Lower lobe of right lung (tissue), 2 donors: Measurements from ENCODE around the gene NEAT1. TPM values are rescaled to one million over a fixed set of nuclear protein-coding genes. Genes with fewer than 3 reads are reported as not detected.

ENCODE experiments used
- ATAC-seq, 2 donors: fragments of 200-7000 bp; cut with Tn5 transposase; one replicate each; pipeline ENCODE4 v1.9.1; 2020 to 2022; ENCODE audit warnings: mild to moderate bottlenecking in 2 of 2, moderate library complexity in 2 of 2
- DNase-seq: peaks from one replicate; pipeline ENCODE4 v3.0.0-alpha.2; 2020
- H3K27ac ChIP-seq: fragments of 200-600 bp; one replicate; pipeline ENCODE4 v1.8.0; 2022
- H3K27me3 ChIP-seq: fragments of 200-600 bp; one replicate; pipeline ENCODE4 v1.8.0; 2022; ENCODE audit warnings: low read depth
- H3K36me3 ChIP-seq: fragments of 200-600 bp; one replicate; pipeline ENCODE4 v1.8.0; 2022; ENCODE audit warnings: mild to moderate bottlenecking
- H3K4me1 ChIP-seq: fragments of 200-600 bp; one replicate; pipeline ENCODE4 v1.8.0; 2022
- H3K4me3 ChIP-seq: fragments of 200-600 bp; one replicate; pipeline ENCODE4 v1.8.0; 2022; ENCODE audit warnings: mild to moderate bottlenecking
- H3K9me3 ChIP-seq: fragments of 200-600 bp; one replicate; pipeline ENCODE4 v1.8.0; 2022
- CTCF ChIP-seq: fragments of 200-600 bp; IDR thresholded peaks from one replicate; pipeline ENCODE4 v1.8.0; 2022; ENCODE audit warnings: antibody characterized with exemption, mild to moderate bottlenecking
- intact Hi-C: fragments of 100-400 bp; cut with DNase I; formaldehyde crosslinking; loops from one replicate; pipeline ENCODE4 v1.11.0; 2022
- total RNA-seq: library from RNA; stranded (reverse); fragmentation: NEBNext Ultra II Directional; extraction: Animal tissue kit (Norgen Biotek cat#: 25700); gene quantifications from one replicate; pipeline ENCODE4 v1.2.1, GENCODE V29; 2021
- donor health status: DM: no; HTN: yes; CAD: no; lungs with severe emphysema.

The NEAT1 gene
- total RNA-seq, 1 donor from 2014 or later, result 980 TPM

DNA sequence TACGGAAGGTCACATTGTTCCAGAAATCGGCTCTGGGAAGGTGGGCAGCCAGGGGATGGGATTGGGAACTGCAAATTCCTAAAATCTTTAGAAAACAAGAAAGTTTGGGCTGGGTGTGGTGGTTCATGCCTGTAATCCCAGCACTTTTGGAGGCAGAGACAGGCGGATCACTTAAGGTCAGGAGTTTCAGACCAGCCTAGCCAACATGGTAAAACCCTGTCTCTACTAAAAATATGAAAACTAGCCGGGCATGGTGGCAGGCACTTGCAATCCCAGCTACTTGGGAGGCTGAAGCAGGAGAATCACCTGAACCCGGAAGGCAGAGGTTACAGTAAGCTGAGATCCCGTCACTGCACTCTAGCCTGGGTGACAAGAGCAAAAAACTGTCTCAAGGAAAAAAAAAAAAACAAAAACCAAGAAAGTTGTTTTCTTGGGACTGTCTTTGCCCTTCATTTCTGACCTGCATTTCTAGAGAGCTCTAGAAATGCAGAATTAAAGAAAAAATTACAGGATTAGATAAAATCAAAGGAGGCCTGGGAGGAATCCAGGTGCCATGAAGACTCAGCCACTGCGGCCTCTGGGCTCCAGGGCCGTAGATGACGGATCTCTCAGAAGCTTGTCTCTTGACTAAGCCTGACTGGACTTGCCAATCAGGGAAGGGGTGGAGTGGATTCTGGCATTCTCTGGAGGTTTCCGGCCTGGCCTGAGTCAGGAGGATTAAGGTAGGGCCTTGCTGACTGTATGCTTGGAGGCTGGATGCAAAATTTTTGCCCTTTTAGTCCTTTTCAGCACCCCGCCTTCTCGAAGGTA, 71.0 kb downstream of the NEAT1 start:
- peak overlapping the region; percentile 99 for H3K27ac ChIP-seq
- intact Hi-C loops, result no loop called here
- peak overlapping the region; percentile 25 for H3K4me3 ChIP-seq
- ATAC-seq (peak; percentile 1 to 28), DNase-seq (peak; percentile 71)
- H3K4me1 ChIP-seq, result peaks cover 84% of the 10 kb centered on the region
- H3K27me3 ChIP-seq, result no peaks in the 10 kb centered on the region
- no peak for TF ChIP-seq CTCF
- no peaks in the 10 kb centered on the region for H3K36me3 ChIP-seq
- H3K9me3 ChIP-seq, result no peaks in the 10 kb centered on the region

Other genes starting within 250 kb of the NEAT1 start
- 176 TPM for gene CAPN1, start 240.9 kb upstream of the NEAT1 start, total RNA-seq
- gene POLA2, start 160.8 kb upstream of the NEAT1 start, total RNA-seq, result 8.7 TPM
- gene CDC42EP2, start 107.9 kb upstream of the NEAT1 start, total RNA-seq, result 17.0 TPM
- 45.8 TPM for gene DPF2, start 88.9 kb upstream of the NEAT1 start, total RNA-seq
- gene TIGD3, start 68.0 kb upstream of the NEAT1 start, total RNA-seq, result 0.18 TPM
- gene SLC25A45, start 40.2 kb upstream of the NEAT1 start, total RNA-seq, result 13.0 TPM
- 22.6 TPM for gene FRMD8, start 36.2 kb upstream of the NEAT1 start, total RNA-seq
- 11,612 TPM for gene MALAT1, start 76.2 kb downstream of the NEAT1 start, total RNA-seq
- 61.2 TPM for gene SCYL1, start 102.3 kb downstream of the NEAT1 start, total RNA-seq
- 98.7 TPM for gene LTBP3, start 135.6 kb downstream of the NEAT1 start, total RNA-seq
- gene ZNRD2, start 147.7 kb downstream of the NEAT1 start, total RNA-seq, result 25.1 TPM
- gene FAM89B, start 149.7 kb downstream of the NEAT1 start, total RNA-seq, result 48.6 TPM
- gene EHBP1L1, start 153.3 kb downstream of the NEAT1 start, total RNA-seq, result 110 TPM
- gene KCNK7, start 173.0 kb downstream of the NEAT1 start, total RNA-seq, result 1.7 TPM
- 113 TPM for gene MAP3K11, start 191.4 kb downstream of the NEAT1 start, total RNA-seq
- gene PCNX3, start 193.0 kb downstream of the NEAT1 start, total RNA-seq, result 32.4 TPM
- gene SIPA1, start 215.3 kb downstream of the NEAT1 start, total RNA-seq, result 102 TPM
- 68.9 TPM for gene RELA, start 240.1 kb downstream of the NEAT1 start, total RNA-seq